H9 (cell line): ENCODE results near the gene TEX55. TPM values are rescaled to one million over a fixed set of nuclear protein-coding genes. Genes with fewer than 3 reads are reported as not detected.

Experiments used
- DNase-seq: peaks from one replicate; pipeline ENCODE4 v3.0.0-alpha.2; 2017
- H2AFZ ChIP-seq: one replicate; pipeline ENCODE4 v1.6.1; 2013; ENCODE audit warnings: mild to moderate bottlenecking, low read length, control low read depth, moderate library complexity
- H2AK5ac ChIP-seq: 2 replicates; pipeline ENCODE4 v1.6.1; 2013; ENCODE audit warnings: low read length, control low read depth, mixed read lengths; ENCODE audit not compliant: insufficient read length
- H2BK120ac ChIP-seq: one replicate; pipeline ENCODE4 v1.6.1; 2013; ENCODE audit warnings: low read depth, mild to moderate bottlenecking, low read length, control low read depth, inconsistent platforms; ENCODE audit not compliant: poor library complexity, severe bottlenecking
- H2BK12ac ChIP-seq: 2 replicates; pipeline ENCODE4 v1.6.1; 2013; ENCODE audit warnings: low read length, control low read depth, mixed read lengths, low read depth; ENCODE audit not compliant: insufficient read length
- H2BK15ac ChIP-seq: 2 replicates; pipeline ENCODE4 v1.6.1; 2013; ENCODE audit warnings: low read depth, low read length, control low read depth
- H2BK20ac ChIP-seq: one replicate; pipeline ENCODE4 v1.6.1; 2013; ENCODE audit warnings: low read depth, mild to moderate bottlenecking, low read length, control low read depth, inconsistent platforms; ENCODE audit not compliant: poor library complexity, severe bottlenecking
- H2BK5ac ChIP-seq: 2 replicates; pipeline ENCODE4 v1.6.1; 2013; ENCODE audit warnings: low read length, control low read depth, mixed read lengths; ENCODE audit not compliant: insufficient read length
- H3K14ac ChIP-seq: 2 replicates; pipeline ENCODE4 v1.6.1; 2013; ENCODE audit warnings: low read length, control low read depth; ENCODE audit not compliant: insufficient read depth
- H3K18ac ChIP-seq: 2 replicates; pipeline ENCODE4 v1.6.1; 2013; ENCODE audit warnings: low read depth, mild to moderate bottlenecking, mixed read lengths, low read length, control low read depth; ENCODE audit not compliant: insufficient read length
- H3K23ac ChIP-seq: 2 replicates; pipeline ENCODE4 v1.6.1; 2013; ENCODE audit warnings: low read length, control low read depth, mixed read lengths, low read depth; ENCODE audit not compliant: insufficient read length
- H3K23me2 ChIP-seq: 2 replicates; pipeline ENCODE4 v1.6.1; 2013; ENCODE audit warnings: low read depth, mild to moderate bottlenecking, mixed read lengths, low read length, control low read depth; ENCODE audit not compliant: insufficient read length, poor library complexity, severe bottlenecking
- H3K27ac ChIP-seq: 2 replicates; pipeline ENCODE4 v1.5.1; 2013; ENCODE audit warnings: low read length, control low read depth, mixed read lengths, low read depth; ENCODE audit not compliant: insufficient read length
- H3K27me3 ChIP-seq: 2 replicates; pipeline ENCODE4 v1.6.1; 2013; ENCODE audit warnings: low read length, control low read depth, inconsistent platforms; ENCODE audit not compliant: insufficient read depth
- H3K4ac ChIP-seq: 2 replicates; pipeline ENCODE4 v1.6.1; 2013; ENCODE audit warnings: low read depth, mild to moderate bottlenecking, control low read depth, inconsistent platforms, low read length, moderate library complexity
- H3K4me1 ChIP-seq: 2 replicates; pipeline ENCODE4 v1.6.1; 2013; ENCODE audit warnings: low read length, control low read depth, inconsistent platforms; ENCODE audit not compliant: insufficient read depth
- H3K4me2 ChIP-seq: 2 replicates; pipeline ENCODE4 v1.6.1; 2013; ENCODE audit warnings: low read length, control low read depth, mixed read lengths; ENCODE audit not compliant: insufficient read length, insufficient read depth
- H3K56ac ChIP-seq: 2 replicates; pipeline ENCODE4 v1.6.1; 2013; ENCODE audit warnings: low read depth, mild to moderate bottlenecking, mixed read lengths, low read length, control low read depth; ENCODE audit not compliant: insufficient read length
- H3K79me1 ChIP-seq: 2 replicates; pipeline ENCODE4 v1.6.1; 2013; ENCODE audit warnings: low read depth, mild to moderate bottlenecking, moderate library complexity, low read length, control low read depth, inconsistent platforms; ENCODE audit not compliant: insufficient read depth, poor library complexity, severe bottlenecking
- H3K79me2 ChIP-seq: 2 replicates; pipeline ENCODE4 v1.6.1; 2013; ENCODE audit warnings: low read length, control low read depth, inconsistent platforms; ENCODE audit not compliant: insufficient read depth
- H3K9ac ChIP-seq: 2 replicates; pipeline ENCODE4 v1.6.1; 2013; ENCODE audit warnings: low read length, control low read depth, mixed read lengths; ENCODE audit not compliant: insufficient read length; ENCODE audit errors: extremely low read depth
- H3K9me3 ChIP-seq: one replicate; pipeline ENCODE4 v1.6.1; 2013; ENCODE audit warnings: low read depth, low read length, inconsistent platforms; ENCODE audit not compliant: control insufficient read depth
- H3T11ph ChIP-seq: one replicate; pipeline ENCODE4 v1.6.1; 2013; ENCODE audit warnings: mild to moderate bottlenecking, low read length, control low read depth, inconsistent platforms
- H4K20me1 ChIP-seq: one replicate; pipeline ENCODE4 v1.6.1; 2013; ENCODE audit not compliant: control insufficient read depth, insufficient read length, insufficient read depth
- H4K5ac ChIP-seq: 2 replicates; pipeline ENCODE4 v1.6.1; 2013; ENCODE audit warnings: low read depth, mild to moderate bottlenecking, mixed read lengths, low read length, control low read depth; ENCODE audit not compliant: insufficient read length
- H4K8ac ChIP-seq: replicated peaks from 2 replicates; pipeline ENCODE4 v1.6.1; 2013; ENCODE audit warnings: low read length, control low read depth, mixed read lengths, low read depth; ENCODE audit not compliant: insufficient read length
- H4K91ac ChIP-seq: 2 replicates; pipeline ENCODE4 v1.6.1; 2013; ENCODE audit warnings: low read depth, mild to moderate bottlenecking, moderate library complexity, mixed read lengths, low read length, control low read depth; ENCODE audit not compliant: insufficient read length
- H3K27ac Mint-ChIP-seq, 3 experiments: 2 replicates in 2 of 3; 3 replicates in 1 of 3; pipeline ENCODE4 v1.8.0; 2020 to 2021; ENCODE audit warnings: mixed read lengths in 3 of 3, mild to moderate bottlenecking in 1 of 3, moderate library complexity in 1 of 3
- H3K27me3 Mint-ChIP-seq: 2 replicates; pipeline ENCODE4 v1.8.0; 2021; ENCODE audit warnings: low read depth, mild to moderate bottlenecking, moderate library complexity, mixed read lengths
- H3K36me3 Mint-ChIP-seq, 3 experiments: 2 replicates in 2 of 3; 3 replicates in 1 of 3; pipeline ENCODE4 v1.8.0; 2020 to 2021; ENCODE audit warnings: low read depth in 3 of 3, mixed read lengths in 3 of 3; ENCODE audit not compliant: insufficient read depth in 1 of 3
- H3K4me1 Mint-ChIP-seq, 2 experiments: 2 replicates each; pipeline ENCODE4 v1.8.0; 2020; ENCODE audit warnings: mixed read lengths in 2 of 2
- H3K4me3 Mint-ChIP-seq, 2 experiments: 2 replicates in 1 of 2; 3 replicates in 1 of 2; pipeline ENCODE4 v1.8.0; 2020 to 2021; ENCODE audit warnings: mild to moderate bottlenecking in 2 of 2, mixed read lengths in 2 of 2, moderate library complexity in 1 of 2
- H3K9me3 Mint-ChIP-seq, 2 experiments: 2 replicates in 1 of 2; 3 replicates in 1 of 2; pipeline ENCODE4 v1.8.0; 2020; ENCODE audit warnings: mild to moderate bottlenecking in 2 of 2, mixed read lengths in 2 of 2, moderate library complexity in 1 of 2
- WGBS: extraction: QIAGEN DNeasy Blood & Tissue Kit; methylation state at CpG from one replicate; pipeline ENCODE4 v1.1.7; 2013; ENCODE audit warnings: missing lambda C conversion rate, low lambda C conversion rate, mixed read lengths; ENCODE audit not compliant: insufficient read length; ENCODE audit errors: extremely low coverage; 5-methylcytosine and 5-hydroxymethylcytosine counted together
- total RNA-seq: library from RNA; stranded (reverse); gene quantifications from 2 replicates; pipeline ENCODE4 v1.2.1, GENCODE V29; 2021
- TF ChIP-seq, protein P1 (sequence below): fragments of 200-600 bp; sonication (generic); conservative IDR thresholded peaks from 3 replicates; pipeline ENCODE4 v1.8.0; 2021; ENCODE audit warnings: antibody characterized with exemption, mild to moderate bottlenecking

Gene TEX55
- total RNA-seq, 1 experiment from 2014 or later: not detected

DNA sequence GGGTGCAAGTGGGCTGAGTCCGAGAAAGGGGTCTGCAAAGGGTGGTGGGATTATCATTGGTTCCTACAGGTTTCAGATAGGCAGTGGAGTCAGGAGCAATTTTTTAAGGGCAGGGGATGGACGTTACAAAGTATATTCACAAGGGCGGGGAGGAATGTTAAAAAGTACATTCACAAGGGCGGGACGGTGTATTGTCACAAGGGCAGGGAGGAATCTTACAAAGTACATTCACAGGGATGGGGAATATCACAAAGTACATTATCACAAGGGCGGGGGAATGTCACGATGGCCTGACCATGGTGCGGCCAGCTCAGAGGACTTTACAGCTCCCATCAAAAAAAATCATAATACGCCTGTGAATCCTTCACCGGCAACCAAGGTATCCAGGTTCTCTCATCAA, 20.6 kb upstream of the TEX55 start:
- TF ChIP-seq, protein P1, sequence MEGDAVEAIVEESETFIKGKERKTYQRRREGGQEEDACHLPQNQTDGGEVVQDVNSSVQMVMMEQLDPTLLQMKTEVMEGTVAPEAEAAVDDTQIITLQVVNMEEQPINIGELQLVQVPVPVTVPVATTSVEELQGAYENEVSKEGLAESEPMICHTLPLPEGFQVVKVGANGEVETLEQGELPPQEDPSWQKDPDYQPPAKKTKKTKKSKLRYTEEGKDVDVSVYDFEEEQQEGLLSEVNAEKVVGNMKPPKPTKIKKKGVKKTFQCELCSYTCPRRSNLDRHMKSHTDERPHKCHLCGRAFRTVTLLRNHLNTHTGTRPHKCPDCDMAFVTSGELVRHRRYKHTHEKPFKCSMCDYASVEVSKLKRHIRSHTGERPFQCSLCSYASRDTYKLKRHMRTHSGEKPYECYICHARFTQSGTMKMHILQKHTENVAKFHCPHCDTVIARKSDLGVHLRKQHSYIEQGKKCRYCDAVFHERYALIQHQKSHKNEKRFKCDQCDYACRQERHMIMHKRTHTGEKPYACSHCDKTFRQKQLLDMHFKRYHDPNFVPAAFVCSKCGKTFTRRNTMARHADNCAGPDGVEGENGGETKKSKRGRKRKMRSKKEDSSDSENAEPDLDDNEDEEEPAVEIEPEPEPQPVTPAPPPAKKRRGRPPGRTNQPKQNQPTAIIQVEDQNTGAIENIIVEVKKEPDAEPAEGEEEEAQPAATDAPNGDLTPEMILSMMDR: no peak
- Histone ChIP-seq H2BK5ac (no peak overlapping the region), H3K4me1 (peaks cover 2% of the 10 kb centered on the region; the same call in 1 of the 2 replicates), H2AFZ (no peak overlapping the region), H2BK20ac (no peak overlapping the region), H3K79me2 (no peaks in the 10 kb centered on the region), H2BK12ac (no peak overlapping the region), H2AK5ac (no peak overlapping the region), H4K20me1 (no peaks in the 10 kb centered on the region), H3K79me1 (no peaks in the 10 kb centered on the region), H3K27ac (no peak overlapping the region), H3K14ac (no peak overlapping the region), H3K9ac (no peak overlapping the region), H3K23ac (no peak overlapping the region), H2BK15ac (no peak overlapping the region), H2BK120ac (no peak overlapping the region), H4K91ac (no peak overlapping the region), H3K18ac (no peak overlapping the region), H3K4me2 (no peak overlapping the region), H3K4ac (no peak overlapping the region), H4K5ac (no peak overlapping the region), H3K9me3 (no peaks in the 10 kb centered on the region), H4K8ac (no peak overlapping the region), H3K27me3 (no peaks in the 10 kb centered on the region), H3K56ac (no peak overlapping the region), H3T11ph (no peak overlapping the region), H3K23me2 (no peaks in the 10 kb centered on the region)
- Mint-ChIP-seq H3K4me3 (no peak overlapping the region), H3K27ac (no peak overlapping the region), H3K4me1 (peaks cover 20 to 29% of the 10 kb centered on the region in 2 experiments), H3K27me3 (no peaks in the 10 kb centered on the region), H3K36me3 (peaks cover 4 to 15% (median 9%) of the 10 kb centered on the region in 3 experiments; a peak in 6 of 7 replicates), H3K9me3 (peaks cover 9 to 15% of the 10 kb centered on the region in 2 experiments)
- WGBS: no CpG with 5 or more reads among the region's 10 CpGs
- DNase-seq: no peak
